NCI-H1092 (cell line): ENCODE results near the gene VILL.

ENCODE experiments used
- DNase-seq: peaks from one replicate; lab custom pipeline; 2025; lab: John Stamatoyannopoulos, UW

The VILL gene

GRCh38 chr3:38000965-38001455 is 10.4 kb downstream of the VILL start:
- DNase-seq = no peak

GRCh38 chr3:38001456-38002081 is 11.0 kb downstream of the VILL start:
- DNase-seq = no peak

- no peak for DNase-seq
These were observed 11.8 kb downstream of the VILL start for GRCh38 chr3:38002291-38002876.

DNA sequence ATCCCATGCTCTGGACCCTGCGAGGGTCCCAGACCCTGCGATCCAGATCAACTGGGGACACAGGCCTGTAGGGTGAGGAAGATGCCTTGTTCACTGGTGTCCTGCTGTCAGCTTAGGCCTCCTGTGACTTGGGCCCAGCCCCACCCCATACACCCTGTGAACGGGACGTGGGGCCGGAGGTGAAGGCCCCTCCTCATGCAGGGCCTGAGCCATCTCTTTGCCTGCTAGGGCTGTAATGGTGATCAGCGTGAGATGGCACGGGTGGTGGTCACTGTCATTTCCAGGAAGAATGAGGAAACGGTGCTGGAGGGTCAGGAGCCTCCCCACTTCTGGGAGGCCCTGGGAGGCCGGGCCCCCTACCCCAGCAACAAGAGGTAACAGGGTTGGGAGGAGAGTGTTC is 12.4 kb downstream of the VILL start:
- DNase-seq = no peak

DNA sequence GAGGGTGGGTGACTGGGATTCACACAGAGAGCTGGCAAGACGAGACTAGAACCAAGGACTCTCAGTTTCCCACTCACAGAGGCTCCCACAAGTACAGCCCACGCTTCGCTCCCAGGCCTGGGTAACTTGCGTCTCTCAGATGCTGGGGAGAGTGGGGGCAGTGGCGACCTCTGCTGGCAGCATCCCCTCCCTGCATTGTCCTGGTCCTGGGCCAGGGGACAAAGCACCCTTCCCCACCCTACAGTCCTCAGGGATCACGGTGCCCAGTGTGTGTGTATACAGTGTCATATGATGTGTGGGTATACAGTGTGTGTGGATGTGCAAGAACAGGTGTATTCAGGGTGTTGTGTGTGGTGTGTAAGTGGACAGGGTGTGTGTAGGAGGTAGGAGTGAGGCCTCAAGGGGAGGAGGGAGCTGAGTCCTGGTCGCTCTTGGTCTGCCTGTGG is 12.8 kb downstream of the VILL start:
- DNase-seq = peak; percentile 6

- DNase-seq = no peak
These were observed 13.3 kb downstream of the VILL start for GRCh38 chr3:38003817-38004414.

- DNase-seq = peak; percentile 12
These were observed 14.0 kb downstream of the VILL start for GRCh38 chr3:38004415-38005075.

GRCh38 chr3:38005076-38006020 is 14.8 kb downstream of the VILL start:
- DNase-seq = no peak

DNA sequence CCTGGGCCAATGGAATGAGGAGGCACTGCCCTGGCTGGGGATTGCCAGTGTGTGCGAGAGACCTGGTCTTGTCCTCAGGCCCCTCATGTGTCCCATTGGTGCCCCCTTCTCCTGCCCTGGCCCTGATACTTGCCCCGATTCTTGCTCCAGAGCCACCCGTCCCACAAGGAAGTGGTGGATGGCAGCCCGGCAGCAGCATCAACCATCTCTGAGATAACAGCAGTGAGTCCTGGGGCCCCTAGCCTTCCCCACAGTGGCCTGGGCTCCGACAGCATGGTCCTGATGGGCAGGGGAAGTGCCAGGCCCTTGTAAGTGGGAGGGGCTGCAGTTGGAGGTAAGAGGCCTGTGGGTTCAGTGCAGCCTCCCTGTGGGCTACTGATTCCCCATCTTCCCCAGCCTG is 15.4 kb downstream of the VILL start:
- DNase-seq = no peak

GRCh38 chr3:38006445-38006995 is 15.9 kb downstream of the VILL start:
- DNase-seq = no peak

GRCh38 chr3:38007754-38008090 is 17.1 kb downstream of the VILL start:
- DNase-seq = no peak

GRCh38 chr3:38008191-38008701 is 17.7 kb downstream of the VILL start:
- no peak for DNase-seq

DNA sequence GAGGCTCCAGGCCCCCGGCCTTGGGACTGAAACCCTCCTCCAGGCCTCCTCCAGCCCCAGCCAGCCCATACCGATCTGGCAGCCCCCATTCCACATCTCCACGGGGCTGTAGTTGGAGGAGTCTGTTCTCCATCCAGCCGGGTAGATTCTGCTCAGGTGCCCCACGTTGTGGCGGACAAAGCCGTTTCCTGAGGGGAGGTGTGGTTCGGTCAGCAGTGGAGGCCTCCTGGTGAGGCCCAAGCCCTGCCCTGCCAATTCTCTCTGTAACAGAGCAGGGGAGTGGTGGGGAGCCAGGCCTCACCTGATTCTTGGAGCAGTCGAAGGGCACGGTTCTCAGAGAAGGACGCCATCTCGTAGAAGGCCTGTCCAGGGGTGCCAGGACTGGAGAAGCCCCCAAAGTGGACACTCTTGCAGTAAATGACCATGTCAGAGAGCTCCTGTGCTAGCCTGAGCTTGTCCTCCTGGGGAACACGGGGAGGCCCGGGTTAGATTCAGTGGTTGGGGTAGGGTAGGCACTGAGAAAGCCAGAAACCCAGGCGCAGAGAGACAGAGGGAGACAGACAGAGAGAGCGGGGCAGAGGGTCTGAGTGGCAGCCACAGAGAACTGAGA is 18.5 kb downstream of the VILL start:
- DNase-seq = no peak

- DNase-seq = no peak
These were observed 19.4 kb downstream of the VILL start for GRCh38 chr3:38009807-38010591.

DNA sequence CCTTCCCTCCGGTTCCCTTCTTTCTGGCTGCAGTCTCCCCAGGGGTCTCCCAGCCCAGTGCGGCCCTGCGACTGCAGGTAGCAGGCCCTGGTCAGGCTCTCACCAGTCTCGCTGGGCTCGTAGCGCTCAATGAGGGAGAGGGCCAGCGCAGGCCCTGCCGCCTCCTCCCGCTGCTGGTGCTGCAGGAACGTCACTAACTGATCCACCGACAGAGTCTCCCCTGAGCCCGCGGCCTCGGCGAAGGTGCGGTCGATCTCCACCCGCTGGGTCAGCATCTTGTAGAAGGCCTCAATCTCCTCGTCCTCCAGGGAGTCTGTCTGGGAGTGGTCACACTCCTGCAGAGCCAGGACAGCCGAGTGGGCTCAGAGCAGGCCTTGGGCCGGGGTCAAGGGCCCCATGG is 20.5 kb downstream of the VILL start:
- DNase-seq = no peak

- DNase-seq = no peak
These were observed 24.9 kb downstream of the VILL start for GRCh38 chr3:38015485-38015884.

GRCh38 chr3:38015984-38016383 is 25.4 kb downstream of the VILL start:
- DNase-seq = no peak

- DNase-seq = no peak
These were observed 25.8 kb downstream of the VILL start for GRCh38 chr3:38016410-38016809.

DNA sequence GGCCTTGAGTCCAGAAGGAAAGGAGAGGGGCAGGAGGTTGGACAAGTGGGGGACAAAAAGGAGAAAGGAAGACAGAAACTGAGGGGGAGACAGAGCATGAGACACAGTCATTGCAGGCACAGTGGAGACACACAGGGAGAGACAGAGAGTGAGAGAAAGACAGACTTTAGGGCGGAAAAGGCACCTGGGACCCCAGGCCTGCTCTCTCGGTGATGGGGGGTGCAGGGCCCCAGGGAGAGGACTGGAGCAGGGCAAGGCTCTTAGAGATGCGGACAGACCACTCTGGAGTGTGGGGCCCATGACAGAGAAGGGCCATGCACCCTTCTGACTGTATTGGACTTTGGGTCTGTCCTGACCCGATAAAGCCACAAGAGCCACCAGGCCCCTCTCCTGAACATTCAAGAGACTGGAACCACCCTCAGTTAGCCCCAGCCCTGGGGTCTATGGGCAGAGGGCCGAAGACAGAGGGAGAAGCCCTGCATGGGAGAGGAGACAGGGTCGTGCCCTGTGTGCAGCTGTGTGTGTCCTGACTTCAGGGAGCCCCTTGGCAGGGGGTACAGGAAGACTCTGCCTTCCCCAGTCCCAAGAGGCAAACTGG is 26.4 kb downstream of the VILL start:
- no peak for DNase-seq
